Left lobe of liver (tissue), 2 donors: ENCODE data around the gene CYP2D6. TPM values are rescaled to one million over a fixed set of nuclear protein-coding genes. Genes with fewer than 3 reads are reported as not detected.
A peak's percentile ranks its signal among the peaks of the same experiment; 100 is the strongest.
"Not testable (repeated sequence)": the region's sequence is repeated elsewhere in the genome, so short reads cannot be mapped to it uniquely, and the experiment has no call there.

Experiments
- ATAC-seq: fragments of 200-7000 bp; cut with Tn5 transposase; one replicate; pipeline ENCODE4 v1.9.1; 2020; ENCODE audit warnings: mild to moderate bottlenecking, moderate library complexity
- DNase-seq: peaks from one replicate; pipeline ENCODE4 v3.0.0-alpha.2; 2020; ENCODE audit warnings: low spot score
- total RNA-seq: library from RNA; stranded (reverse); gene quantifications from one replicate; pipeline ENCODE4 v1.2.1, GENCODE V29; 2021
- donor health status: DM: no; HTN: no; CAD: no; lungs with moderate emphysema.
- donor health status: DM: no; HTN: yes; CAD: no.

The CYP2D6 gene
- total RNA-seq, 1 donor from 2014 or later, result 358 TPM

DNA sequence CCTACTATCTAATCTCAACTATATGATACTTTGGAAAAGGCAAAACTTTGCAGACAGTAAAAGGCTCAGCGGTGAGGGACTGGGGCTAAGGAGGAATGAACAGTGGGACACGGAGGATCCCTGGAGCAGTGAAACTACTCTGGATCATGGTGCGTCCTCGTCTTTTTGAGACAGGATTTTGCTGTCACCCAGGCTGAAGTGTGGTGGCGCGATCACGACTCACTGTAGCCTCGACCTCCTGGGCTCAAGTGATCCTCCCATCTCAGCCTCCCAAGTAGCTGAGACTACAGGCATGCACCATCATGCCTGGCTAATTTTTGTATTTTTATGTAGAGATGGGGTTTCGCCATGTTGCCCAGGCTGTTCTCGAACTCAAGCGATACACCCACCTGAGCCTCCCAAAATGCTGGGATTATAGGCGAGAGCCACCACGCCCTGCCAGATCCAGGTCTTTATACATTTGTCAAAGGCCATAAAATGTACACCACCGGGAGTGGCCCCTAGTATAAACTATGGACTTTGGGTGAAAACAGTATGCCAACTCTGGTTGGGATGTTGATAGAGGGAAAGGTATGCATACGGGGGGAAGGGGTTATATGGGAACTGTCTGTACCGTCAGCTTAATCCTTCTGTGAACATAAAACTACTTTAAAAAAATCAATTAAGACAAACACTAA lies 28.0 kb upstream of the CYP2D6 start:
- DNase-seq, result no peak

GRCh38 chr22:42156598-42156997 lies 26.0 kb upstream of the CYP2D6 start:
- ATAC-seq, result no peak
- no peak for DNase-seq

More for the DNA sequence above, 28.0 kb upstream of the CYP2D6 start:
- ATAC-seq, result no peak

- DNase-seq (no peak), ATAC-seq (no peak)
Observed at GRCh38 chr22:42156121-42156520, 25.5 kb upstream of the CYP2D6 start.

DNA sequence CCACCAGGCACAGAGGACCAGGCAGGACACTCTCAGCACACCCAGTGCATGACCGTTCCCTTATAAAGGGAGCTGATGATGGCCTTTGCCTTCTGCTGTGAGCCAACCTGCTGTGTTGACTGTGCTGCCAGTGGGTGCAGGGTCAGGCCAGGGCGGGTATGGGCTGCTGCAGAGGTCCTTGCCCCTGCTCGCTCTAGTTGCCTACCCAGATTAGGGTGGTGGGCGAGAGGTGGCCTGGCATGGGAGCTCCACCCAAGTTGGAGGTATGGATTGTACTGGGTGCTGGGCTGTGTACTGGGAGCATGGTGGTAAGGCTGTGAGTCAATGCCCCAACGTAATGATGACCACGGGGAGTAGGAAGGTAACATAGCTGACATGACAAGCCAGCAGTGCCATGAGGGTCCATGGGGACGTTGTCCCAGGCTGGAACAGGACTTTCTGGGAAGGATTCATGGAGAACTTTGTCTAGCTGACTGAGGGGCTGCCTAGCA lies 24.5 kb upstream of the CYP2D6 start:
- DNase-seq (peak; percentile 69), ATAC-seq (peak; percentile 91)

- ATAC-seq, result no peak
- DNase-seq, result no peak
Observed at GRCh38 chr22:42154293-42155052, 23.9 kb upstream of the CYP2D6 start.

- ATAC-seq, result no peak
- no peak for DNase-seq
Observed at GRCh38 chr22:42152661-42153270, 22.2 kb upstream of the CYP2D6 start.

GRCh38 chr22:42151924-42152635 lies 21.5 kb upstream of the CYP2D6 start:
- DNase-seq (no peak), ATAC-seq (no peak)

DNA sequence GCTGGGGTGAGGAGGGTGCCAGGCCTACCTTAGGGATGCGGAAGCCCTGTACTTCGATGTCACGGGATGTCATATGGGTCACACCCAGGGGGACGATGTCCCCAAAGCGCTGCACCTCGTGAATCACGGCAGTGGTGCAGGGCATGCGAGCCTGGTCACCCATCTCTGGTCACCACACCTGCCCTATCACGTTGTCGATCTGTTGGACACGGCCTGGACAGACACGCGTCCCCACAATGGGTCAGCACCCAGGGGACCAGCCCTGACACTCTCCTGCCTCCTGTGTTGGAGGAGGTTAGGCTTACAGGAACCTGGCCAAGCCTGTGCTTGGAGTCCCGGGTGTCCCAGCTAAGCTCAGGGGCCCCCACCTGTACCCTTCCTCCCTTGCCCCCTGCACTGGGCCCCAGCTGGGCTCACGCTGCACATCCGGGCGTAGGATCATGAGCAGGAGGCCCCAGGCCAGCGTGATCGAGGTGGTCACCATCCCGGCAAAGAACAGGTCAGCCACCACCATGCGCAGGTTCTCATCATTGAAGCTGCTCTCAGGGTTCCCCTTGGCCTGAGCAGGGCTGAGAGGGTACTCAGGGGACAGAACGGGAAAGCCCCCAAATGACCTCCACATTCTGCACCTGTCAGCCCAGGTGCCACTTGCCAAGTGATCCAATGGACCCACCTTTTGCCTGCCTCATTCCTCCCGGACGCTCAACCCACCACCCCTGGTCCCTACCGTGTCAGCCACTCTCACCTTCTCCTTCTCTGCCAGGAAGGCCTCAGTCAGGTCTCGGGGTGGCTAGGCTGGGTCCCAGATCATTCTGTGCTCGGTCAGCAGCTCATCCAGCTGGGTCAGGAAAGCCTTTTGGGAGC lies 20.3 kb upstream of the CYP2D6 start:
- DNase-seq (no peak), ATAC-seq (no peak)

DNA sequence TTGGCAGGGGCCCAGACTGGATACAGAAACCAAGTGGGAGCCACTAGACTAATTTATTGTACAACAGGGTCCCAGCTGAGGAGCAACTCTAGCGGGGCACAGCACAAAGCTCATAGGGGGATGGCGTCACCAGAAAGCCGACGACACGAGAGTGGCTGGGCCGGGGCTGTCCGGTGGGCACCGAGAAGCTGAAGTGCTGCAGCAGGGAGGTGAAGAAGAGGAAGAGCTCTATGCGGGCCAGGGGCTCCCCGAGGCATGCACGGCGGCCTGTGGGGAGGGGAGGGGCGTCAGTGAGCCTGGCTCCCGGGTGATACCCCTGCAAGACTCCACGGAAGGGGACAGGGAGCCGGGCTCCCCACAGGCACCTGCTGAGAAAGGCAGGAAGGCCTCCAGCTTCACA lies 19.2 kb upstream of the CYP2D6 start:
- DNase-seq, ATAC-seq: not testable (repeated sequence)

DNA sequence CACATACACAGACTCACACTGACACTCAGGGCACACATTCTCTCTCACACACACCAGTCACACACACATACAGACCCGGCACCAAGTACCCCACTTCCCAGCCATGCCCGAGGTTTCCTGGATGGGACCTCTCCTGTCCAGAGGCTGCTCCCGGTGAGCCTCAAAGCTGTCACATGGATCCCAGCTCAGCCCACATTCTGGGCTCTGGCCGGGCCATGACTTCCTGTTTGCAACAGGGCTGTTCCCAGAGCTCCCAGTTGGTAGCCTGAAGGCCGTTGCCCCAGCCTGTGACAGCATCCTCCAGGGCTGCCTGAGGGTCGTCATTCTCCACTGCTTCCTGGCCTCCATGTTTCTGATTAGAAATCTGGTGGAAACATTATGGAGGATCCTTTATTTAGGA lies 14.6 kb upstream of the CYP2D6 start:
- ATAC-seq (peak; percentile 13), DNase-seq (peak; percentile 74)

GRCh38 chr22:42143859-42144822 lies 13.5 kb upstream of the CYP2D6 start:
- peak; percentile 76 for DNase-seq
- ATAC-seq, result peak; percentile 55

DNA sequence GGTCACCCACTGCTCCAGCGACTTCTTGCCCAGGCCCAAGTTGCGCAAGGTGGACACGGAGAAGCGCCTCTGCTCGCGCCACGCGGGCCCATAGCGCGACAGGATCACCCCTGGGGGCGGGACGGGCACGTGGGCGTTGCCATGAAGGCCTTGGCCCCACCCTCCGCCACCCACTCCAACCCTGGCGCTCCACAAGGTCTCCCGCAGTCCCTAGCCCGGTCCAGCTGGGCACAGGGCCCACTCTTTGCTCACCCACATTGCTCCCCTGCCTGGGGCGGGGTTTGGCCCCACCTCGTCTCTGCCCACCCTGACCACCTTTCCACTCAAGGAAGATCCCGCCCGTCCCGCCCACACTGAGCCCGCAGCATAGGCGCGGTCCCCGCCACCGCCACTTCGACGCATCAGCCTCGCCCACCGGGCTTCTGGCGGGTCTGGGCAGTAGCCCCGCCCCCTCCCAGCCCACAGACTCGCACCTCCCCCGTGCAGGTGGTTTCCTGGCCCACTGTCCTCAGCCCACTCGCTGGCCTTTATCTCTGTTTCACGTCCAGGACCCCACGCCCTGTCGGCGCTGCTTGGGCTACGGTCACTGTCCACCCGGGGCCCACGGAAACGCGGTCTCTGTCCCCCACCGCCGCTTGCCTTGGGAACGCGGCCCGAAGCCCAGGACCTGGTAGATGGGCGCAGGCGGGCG lies 12.3 kb upstream of the CYP2D6 start:
- ATAC-seq (peak; percentile 71), DNase-seq (peak; percentile 99)

DNA sequence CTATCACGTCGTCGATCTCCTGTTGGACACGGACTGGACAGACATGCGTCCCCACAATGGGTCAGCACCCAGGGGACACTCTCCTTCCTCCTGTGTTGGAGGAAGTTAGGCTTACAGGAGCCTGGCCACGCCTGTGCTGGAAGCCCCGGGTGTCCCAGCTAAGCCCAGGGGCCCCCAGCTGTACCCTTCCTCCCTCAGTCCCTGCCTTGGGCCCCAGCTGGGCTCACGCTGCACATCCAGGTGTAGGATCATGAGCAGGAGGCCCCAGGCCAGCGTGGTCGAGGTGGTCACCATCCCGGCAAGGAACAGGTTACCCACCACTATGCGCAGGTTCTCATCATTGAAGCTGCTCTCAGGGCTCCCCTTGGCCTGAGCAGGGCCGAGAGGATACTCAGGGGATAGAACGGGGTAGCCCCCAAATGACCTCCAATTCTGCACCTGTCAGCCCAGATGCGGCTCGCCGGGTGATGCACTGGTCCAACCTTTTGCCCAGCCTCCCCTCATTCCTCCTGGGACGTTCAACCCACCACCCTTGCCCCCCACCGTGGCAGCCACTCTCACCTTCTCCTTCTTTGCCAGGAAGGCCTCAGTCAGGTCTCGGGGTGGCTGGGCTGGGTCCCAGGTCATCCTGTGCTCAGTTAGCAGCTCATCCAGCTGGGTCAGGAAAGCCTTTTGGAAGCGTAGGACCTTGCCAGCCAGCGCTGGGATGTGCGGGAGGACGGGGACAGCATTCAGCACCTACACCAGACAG lies 10.9 kb upstream of the CYP2D6 start:
- ATAC-seq, DNase-seq: not testable (repeated sequence)

- ATAC-seq, DNase-seq: not testable (repeated sequence)
Observed at GRCh38 chr22:42140153-42140552, 9.5 kb upstream of the CYP2D6 start.

- not testable (repeated sequence) for ATAC-seq, DNase-seq
Observed at GRCh38 chr22:42139508-42139907, 8.9 kb upstream of the CYP2D6 start.

DNA sequence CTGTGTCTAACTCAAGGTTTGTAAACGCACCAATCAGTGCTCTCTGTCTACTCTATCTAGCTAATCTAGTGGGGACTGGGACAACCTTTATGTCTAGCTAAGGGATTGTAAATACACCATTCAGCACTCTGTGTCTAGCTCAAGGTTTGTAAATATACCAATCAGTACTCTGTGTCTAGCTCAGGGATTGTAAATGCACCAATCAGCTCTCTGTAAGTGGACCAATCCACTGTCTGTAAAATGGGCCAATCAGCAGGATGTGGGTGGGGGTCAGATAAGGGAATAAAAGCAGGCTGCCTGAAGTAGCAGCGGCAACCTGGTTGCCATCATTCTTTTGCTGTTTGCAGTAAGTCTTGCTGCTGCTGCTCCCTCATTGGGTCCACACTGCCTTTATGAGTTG lies 8.4 kb upstream of the CYP2D6 start:
- no peak for ATAC-seq
- no peak for DNase-seq

DNA sequence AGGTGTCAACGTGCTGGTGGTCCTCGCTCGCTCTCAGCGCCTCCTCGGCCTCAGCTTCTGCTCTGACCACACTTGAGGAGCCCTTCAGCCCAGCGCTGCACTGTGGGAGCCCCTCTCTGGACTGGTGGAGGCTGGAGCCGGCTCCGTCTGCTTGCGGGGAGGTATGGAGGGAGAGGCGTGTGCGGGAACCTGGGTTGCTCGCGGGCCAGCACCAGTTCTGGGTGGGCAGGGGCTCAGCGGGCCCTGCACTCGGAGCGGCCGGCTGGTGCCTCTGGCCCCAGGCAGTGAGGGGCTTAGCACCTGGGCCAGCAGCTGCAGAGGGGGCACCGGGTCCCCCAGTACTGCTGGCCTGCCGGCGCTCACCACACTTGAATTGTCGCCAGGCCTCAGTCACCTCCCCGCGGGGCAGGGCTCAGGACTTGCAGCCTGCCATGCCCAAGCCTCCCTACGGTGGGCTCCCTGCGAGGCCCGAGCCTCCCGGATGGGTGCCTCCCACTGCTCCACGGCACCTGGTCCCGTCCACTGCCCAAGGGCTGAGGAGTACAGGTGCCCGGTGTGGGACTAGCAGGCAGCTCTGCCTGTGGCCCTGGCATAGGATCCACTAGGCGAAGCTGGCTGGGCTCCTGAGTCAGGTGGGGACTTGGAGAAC lies 7.6 kb upstream of the CYP2D6 start:
- no peak for ATAC-seq

More for the DNA sequence above, 7.6 kb upstream of the CYP2D6 start:
- DNase-seq, result peak; percentile 49
